SU-DHL-6 (cell line): ENCODE results near the gene DNAH17.

ENCODE experiments used
- H2AFZ ChIP-seq: fragments of 200-600 bp; sonication (generic); 2 replicates; pipeline ENCODE4 v1.6.1; 2014; ENCODE audit warnings: low read depth, mild to moderate bottlenecking, moderate library complexity, mixed read lengths, antibody characterized with exemption, low read length; ENCODE audit not compliant: severe bottlenecking
- H3F3A ChIP-seq: fragments of 200-600 bp; shearing (Covaris generic); 2 replicates; pipeline ENCODE4 v1.6.0; 2016; ENCODE audit warnings: antibody characterized with exemption, mild to moderate bottlenecking; ENCODE audit not compliant: insufficient read depth
- H3K27ac ChIP-seq: fragments of 200-600 bp; sonication (generic); 2 replicates; pipeline ENCODE4 v1.5.1; 2016; ENCODE audit warnings: low read depth, mild to moderate bottlenecking, low read length, moderate library complexity, mixed read lengths
- H3K27me3 ChIP-seq: fragments of 200-600 bp; sonication (generic), shearing (Covaris generic); 2 replicates; pipeline ENCODE4 v1.6.0; 2014; ENCODE audit warnings: mild to moderate bottlenecking, low read length
- H3K36me3 ChIP-seq: fragments of 200-600 bp; sonication (generic); 2 replicates; pipeline ENCODE4 v1.6.1; 2014; ENCODE audit warnings: mild to moderate bottlenecking, low read length, mixed read lengths
- H3K4me2 ChIP-seq: fragments of 300-600, 200-600 bp; shearing (Covaris generic), sonication (generic); 2 replicates; pipeline ENCODE4 v1.6.0; 2014; ENCODE audit warnings: low read length, low read depth, mild to moderate bottlenecking; ENCODE audit not compliant: poor library complexity, severe bottlenecking
- H3K4me3 ChIP-seq: fragments of 200-600 bp; sonication (generic); 2 replicates; pipeline ENCODE4 v1.5.1; 2014; ENCODE audit warnings: antibody characterized with exemption, low read length, mild to moderate bottlenecking, mixed read lengths; ENCODE audit not compliant: insufficient read depth, poor library complexity, severe bottlenecking
- H3K79me2 ChIP-seq: fragments of 200-600 bp; sonication (generic); 2 replicates; pipeline ENCODE4 v1.6.1; 2014; ENCODE audit warnings: mild to moderate bottlenecking, low read length, moderate library complexity; ENCODE audit not compliant: insufficient read depth
- H3K9ac ChIP-seq: fragments of 200-600 bp; sonication (generic); 2 replicates; pipeline ENCODE4 v1.7.0; 2014; ENCODE audit warnings: mild to moderate bottlenecking, low read length
- H3K9me2 ChIP-seq: fragments of 200-600 bp; sonication (generic); replicated peaks from 2 replicates; pipeline ENCODE4 v1.6.1; 2014; ENCODE audit warnings: low read length; ENCODE audit not compliant: insufficient read depth
- H3K9me3 ChIP-seq: fragments of 200-600 bp; sonication (generic); 2 replicates; pipeline ENCODE4 v1.6.1; 2014; ENCODE audit warnings: low read length, mixed read lengths; ENCODE audit not compliant: insufficient read depth
- H4K20me1 ChIP-seq: fragments of 200-600 bp; sonication (generic); 2 replicates; pipeline ENCODE4 v1.6.1; 2014; ENCODE audit warnings: low read depth, mild to moderate bottlenecking, antibody characterized with exemption, low read length, moderate library complexity, mixed read lengths
- CTCF ChIP-seq: fragments of 200-600 bp; sonication (generic); IDR thresholded peaks from one replicate; pipeline ENCODE4 v1.5.1; 2017; ENCODE audit warnings: antibody characterized with exemption, mild to moderate bottlenecking, low read length, moderate library complexity; ENCODE audit not compliant: insufficient read depth, poor library complexity, severe bottlenecking
- EZH2phosphoT487 ChIP-seq: fragments of 200-600 bp; sonication (generic), shearing (Covaris generic); conservative IDR thresholded peaks from 2 replicates; pipeline ENCODE4 v1.6.1; 2018; ENCODE audit warnings: mild to moderate bottlenecking, antibody characterized with exemption, low read length, moderate library complexity, mixed read lengths

Gene DNAH17

GRCh38 chr17:78475211-78475610 is 102.0 kb downstream of the DNAH17 start:
- H3K79me2 ChIP-seq: no peaks in the 10 kb centered on the region
- H3K4me3 ChIP-seq: no peak overlapping the region
- no peaks in the 10 kb centered on the region for H3F3A ChIP-seq
- 0 out of 2 replicates have a peak, but pooled peaks cover 2% of the 10 kb centered on the region for H3K9me3 ChIP-seq
- no peak overlapping the region for H3K27ac ChIP-seq
- H3K36me3 ChIP-seq: no peaks in the 10 kb centered on the region
- no peak overlapping the region for H3K9ac ChIP-seq
- H2AFZ ChIP-seq: no peak overlapping the region
- H3K27me3 ChIP-seq: no peaks in the 10 kb centered on the region
- H3K4me2 ChIP-seq: no peak overlapping the region
- H3K9me2 ChIP-seq: no peaks in the 10 kb centered on the region
- TF ChIP-seq CTCF (no peak), EZH2phosphoT487 (no peak)
- no peaks in the 10 kb centered on the region for H4K20me1 ChIP-seq

- Histone ChIP-seq H3K79me2 (no peaks in the 10 kb centered on the region), H3K4me2 (no peak overlapping the region), H3K9me3 (0 out of 2 replicates have a peak, but pooled peaks cover 2% of the 10 kb centered on the region), H3K36me3 (no peaks in the 10 kb centered on the region), H3F3A (no peaks in the 10 kb centered on the region), H3K27ac (no peak overlapping the region), H2AFZ (no peak overlapping the region), H3K27me3 (no peaks in the 10 kb centered on the region), H4K20me1 (no peaks in the 10 kb centered on the region), H3K9me2 (no peaks in the 10 kb centered on the region), H3K9ac (no peak overlapping the region), H3K4me3 (no peak overlapping the region)
- no peak for TF ChIP-seq EZH2phosphoT487
- no peak for TF ChIP-seq CTCF
These were observed 102.5 kb downstream of the DNAH17 start for GRCh38 chr17:78474614-78475146.

- Histone ChIP-seq H3K9me3 (0 out of 2 replicates have a peak, but pooled peaks cover 2% of the 10 kb centered on the region), H3K4me2 (no peak overlapping the region), H3K9ac (no peak overlapping the region), H3K27me3 (no peaks in the 10 kb centered on the region), H4K20me1 (no peaks in the 10 kb centered on the region), H3K27ac (no peak overlapping the region), H3K36me3 (no peaks in the 10 kb centered on the region), H3K9me2 (no peaks in the 10 kb centered on the region), H3K4me3 (no peak overlapping the region), H3K79me2 (no peaks in the 10 kb centered on the region), H3F3A (no peaks in the 10 kb centered on the region), H2AFZ (no peak overlapping the region)
- TF ChIP-seq EZH2phosphoT487 (no peak), CTCF (no peak)
These were observed 103.1 kb downstream of the DNAH17 start for GRCh38 chr17:78473951-78474613.
